PFSK-1 (cell line): ENCODE measurements around the gene BTK.

Experiments
- FOXP2 ChIP-seq: optimal IDR thresholded peaks from 2 replicates; pipeline ENCODE3; 2011; ENCODE audit warnings: borderline replicate concordance, control low read depth, inconsistent platforms; ENCODE audit not compliant: insufficient read depth; ENCODE audit errors: extremely low read length, extremely low read depth
- POLR2AphosphoS5 ChIP-seq: IDR thresholded peaks from 2 replicates; pipeline ENCODE4 v1.6.1; 2012; ENCODE audit warnings: low read depth, mild to moderate bottlenecking, control low read depth, low read length, moderate library complexity
- REST ChIP-seq, 2 experiments: IDR thresholded peaks; 2 replicates each; pipeline versions ENCODE4 v1.6.1 to v1.8.0; 2011 to 2012; ENCODE audit warnings: low read depth in 2 of 2, low read length in 2 of 2, control low read depth in 1 of 2, inconsistent platforms in 1 of 2, mild to moderate bottlenecking in 1 of 2, moderate library complexity in 1 of 2; ENCODE audit not compliant: insufficient read depth in 1 of 2
- SIN3A ChIP-seq: IDR thresholded peaks from 2 replicates; pipeline ENCODE4 v1.6.1; 2012; ENCODE audit warnings: mild to moderate bottlenecking, low read length, moderate library complexity, borderline replicate concordance; ENCODE audit not compliant: insufficient read depth
- TAF1 ChIP-seq: IDR thresholded peaks from 2 replicates; pipeline ENCODE4 v1.6.1; 2012; ENCODE audit warnings: low read length, control low read depth, borderline replicate concordance; ENCODE audit not compliant: insufficient read depth

BTK gene

GRCh38 chrX:101303790-101304189 lies 82.2 kb downstream of the BTK start:
- TF ChIP-seq REST (IDR thresholded peaks at IDR 0.05; ENCODE audit: insufficient read depth in 1 of 2, low read depth in 2 of 2, low read length in 2 of 2) (no peak), TAF1 (no peak), FOXP2 (no peak), POLR2AphosphoS5 (no peak), SIN3A (no peak)
